HAP-1 (cell line): ENCODE measurements around the gene LRRC4B.
"Not testable (repeated sequence)": the region's sequence is repeated elsewhere in the genome, so short reads cannot be mapped to it uniquely, and the experiment has no call there.

Experiments
- DNase-seq, 2 experiments: peaks; one replicate each; pipeline ENCODE4 v3.0.0-alpha.2; 2016 to 2020; ENCODE audit warnings: low spot score in 2 of 2
- H3K27me3 ChIP-seq: fragments of 250-450 bp; sonication (Bioruptor Pico); 2 replicates; pipeline ENCODE4 v1.5.1; 2020; ENCODE audit warnings: low read depth, mild to moderate bottlenecking, moderate library complexity
- H3K36me3 ChIP-seq: fragments of 250-450 bp; sonication (Bioruptor Pico); replicated peaks from 2 replicates; pipeline ENCODE4 v1.5.1; 2020; ENCODE audit warnings: mild to moderate bottlenecking
- H3K4me1 ChIP-seq: fragments of 250-450 bp; sonication (Bioruptor Pico); 2 replicates; pipeline ENCODE4 v1.5.1; 2020; ENCODE audit warnings: mild to moderate bottlenecking
- H3K4me3 ChIP-seq: fragments of 250-450 bp; sonication (Bioruptor Pico); 2 replicates; pipeline ENCODE4 v1.5.1; 2020; ENCODE audit warnings: mild to moderate bottlenecking, moderate library complexity
- H3K9me3 ChIP-seq: fragments of 250-450 bp; sonication (Bioruptor Pico); 2 replicates; pipeline ENCODE4 v1.5.1; 2020; ENCODE audit warnings: mild to moderate bottlenecking, moderate library complexity
- in situ Hi-C: fragments of 300-500 bp; cut with MboI; formaldehyde crosslinking; loops from 3 replicates; pipeline ENCODE4 v1.14.3; 2020; ENCODE audit warnings: low sequenced_read_pairs, inconsistent platforms, mixed read lengths

Gene LRRC4B

DNA sequence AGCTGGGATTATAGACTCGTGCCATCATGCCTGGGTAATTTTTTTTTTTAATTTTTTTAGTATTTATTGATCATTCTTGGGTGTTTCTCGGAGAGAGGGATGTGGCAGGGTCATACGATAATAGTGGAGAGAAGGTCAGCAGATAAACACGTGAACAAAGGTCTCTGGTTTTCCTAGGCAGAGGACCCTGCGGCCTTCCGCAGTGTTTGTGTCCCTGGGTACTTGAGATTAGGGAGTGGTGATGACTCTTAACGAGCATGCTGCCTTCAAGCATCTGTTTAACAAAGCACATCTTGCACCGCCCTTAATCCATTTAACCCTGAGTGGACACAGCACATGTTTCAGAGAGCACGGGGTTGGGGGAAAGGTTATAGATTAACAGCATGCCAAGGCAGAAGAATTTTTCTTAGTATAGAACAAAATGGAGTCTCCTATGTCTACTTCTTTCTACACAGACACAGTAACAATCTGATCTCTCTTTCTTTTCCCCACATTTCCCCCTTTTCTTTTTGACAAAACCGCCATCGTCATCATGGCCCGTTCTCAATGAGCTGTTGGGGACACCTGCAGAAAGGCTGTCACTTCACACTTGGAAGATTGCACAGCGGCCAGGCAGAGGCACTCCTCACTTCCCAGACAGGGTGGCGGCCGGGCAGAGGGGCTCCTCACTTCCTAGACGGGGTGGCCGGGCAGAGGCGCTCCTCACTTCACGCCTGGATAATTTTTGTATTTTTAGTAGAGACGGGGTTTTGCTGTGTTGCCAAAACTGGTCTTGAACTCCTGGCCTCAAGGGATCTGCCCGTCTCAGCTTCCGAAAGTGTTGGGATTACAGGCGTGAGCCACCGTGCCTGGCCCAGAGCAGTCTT, 13.8 kb upstream of the LRRC4B start:
- H3K4me3 ChIP-seq, H3K27me3 ChIP-seq, DNase-seq, H3K36me3 ChIP-seq, H3K4me1 ChIP-seq, H3K9me3 ChIP-seq, in situ Hi-C loops: not testable (repeated sequence)

DNA sequence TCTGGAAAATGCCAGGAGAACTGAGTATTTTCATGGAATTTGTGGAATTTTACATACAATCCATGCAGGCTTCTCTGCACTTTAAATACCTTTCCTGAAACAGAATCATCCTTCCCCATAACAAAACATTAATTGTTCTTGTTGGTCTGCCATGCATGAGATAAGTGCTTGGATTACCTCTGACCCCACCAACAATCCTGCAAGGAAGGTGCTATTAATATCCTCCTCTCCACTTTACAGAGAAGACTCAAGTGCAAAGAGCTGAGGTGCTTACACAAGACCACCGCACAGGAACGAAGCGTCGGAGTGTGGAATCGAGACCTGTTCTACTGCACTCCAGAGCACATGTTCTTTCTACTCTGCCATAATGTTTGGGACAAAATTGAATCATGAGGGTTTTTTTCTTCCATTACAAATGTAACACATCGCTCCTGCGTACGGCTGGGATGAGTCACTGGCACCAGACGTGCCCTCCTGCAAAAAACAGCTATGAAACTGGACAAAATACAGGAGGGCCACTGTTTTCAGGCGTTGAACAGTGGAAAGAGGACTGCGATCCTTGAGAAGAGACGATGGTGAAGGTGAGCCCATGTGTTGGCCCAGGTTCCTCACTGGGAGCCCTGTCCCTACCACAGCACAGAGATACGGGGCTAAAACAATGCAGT, 12.9 kb upstream of the LRRC4B start:
- H3K27me3 ChIP-seq = no peaks in the 10 kb centered on the region
- no peaks in the 10 kb centered on the region for H3K36me3 ChIP-seq
- no peaks in the 10 kb centered on the region; the same call in 1 of the 2 replicates for H3K4me1 ChIP-seq
- H3K9me3 ChIP-seq = peaks cover 3% of the 10 kb centered on the region; the same call in 1 of the 2 replicates
- in situ Hi-C loops = no loop called here
- peak in 1 of 2 experiments; percentile 24 for DNase-seq
- no peak overlapping the region for H3K4me3 ChIP-seq

DNA sequence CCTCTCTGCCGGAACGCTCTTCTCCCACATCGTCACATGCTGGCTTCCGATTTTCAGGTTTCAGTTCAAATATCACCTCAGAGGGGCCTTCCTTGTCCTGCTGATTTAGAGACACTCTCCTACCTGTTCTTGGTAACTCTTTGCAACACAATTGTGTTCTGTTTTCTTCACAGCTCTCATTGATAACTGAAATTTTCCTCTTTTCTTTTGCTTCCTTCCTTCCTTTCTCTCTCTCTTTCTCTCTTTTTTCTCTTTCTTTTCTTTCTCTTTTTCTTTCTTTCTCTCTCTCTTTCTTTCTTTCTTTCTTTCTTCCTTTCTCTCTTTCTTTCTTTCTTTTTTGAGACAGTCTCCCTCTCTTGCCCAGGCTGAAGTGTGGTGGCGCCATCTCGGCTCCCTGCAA, 12.0 kb upstream of the LRRC4B start:
- peaks cover 3% of the 10 kb centered on the region; the same call in 1 of the 2 replicates for H3K9me3 ChIP-seq
- H3K27me3 ChIP-seq = no peaks in the 10 kb centered on the region
- in situ Hi-C loops = no loop called here
- H3K4me1 ChIP-seq = no peaks in the 10 kb centered on the region; the same call in 1 of the 2 replicates
- H3K4me3 ChIP-seq = no peak overlapping the region
- DNase-seq = no peak
- no peaks in the 10 kb centered on the region for H3K36me3 ChIP-seq

DNA sequence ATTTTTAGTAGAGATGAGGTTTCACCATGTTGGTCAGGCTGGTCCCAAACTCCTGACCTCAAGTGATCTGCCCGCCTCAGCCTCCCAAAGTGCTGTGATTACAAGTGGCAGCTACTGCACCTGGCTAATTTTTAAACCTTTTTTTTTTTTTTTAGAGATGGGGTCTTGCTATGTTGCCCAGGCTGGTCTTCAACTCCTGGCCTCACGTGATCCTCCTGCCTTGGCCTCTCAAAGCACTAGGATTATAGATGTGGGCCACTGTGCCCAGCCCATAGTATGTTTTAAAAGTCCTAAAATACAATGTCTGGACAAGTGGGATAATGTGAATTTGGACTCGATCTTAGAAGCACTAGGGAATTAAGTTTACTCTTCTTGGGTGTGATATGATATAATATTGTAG, 8.5 kb upstream of the LRRC4B start:
- H3K4me1 ChIP-seq, DNase-seq, H3K9me3 ChIP-seq, H3K4me3 ChIP-seq, H3K27me3 ChIP-seq, in situ Hi-C loops, H3K36me3 ChIP-seq: not testable (repeated sequence)

DNA sequence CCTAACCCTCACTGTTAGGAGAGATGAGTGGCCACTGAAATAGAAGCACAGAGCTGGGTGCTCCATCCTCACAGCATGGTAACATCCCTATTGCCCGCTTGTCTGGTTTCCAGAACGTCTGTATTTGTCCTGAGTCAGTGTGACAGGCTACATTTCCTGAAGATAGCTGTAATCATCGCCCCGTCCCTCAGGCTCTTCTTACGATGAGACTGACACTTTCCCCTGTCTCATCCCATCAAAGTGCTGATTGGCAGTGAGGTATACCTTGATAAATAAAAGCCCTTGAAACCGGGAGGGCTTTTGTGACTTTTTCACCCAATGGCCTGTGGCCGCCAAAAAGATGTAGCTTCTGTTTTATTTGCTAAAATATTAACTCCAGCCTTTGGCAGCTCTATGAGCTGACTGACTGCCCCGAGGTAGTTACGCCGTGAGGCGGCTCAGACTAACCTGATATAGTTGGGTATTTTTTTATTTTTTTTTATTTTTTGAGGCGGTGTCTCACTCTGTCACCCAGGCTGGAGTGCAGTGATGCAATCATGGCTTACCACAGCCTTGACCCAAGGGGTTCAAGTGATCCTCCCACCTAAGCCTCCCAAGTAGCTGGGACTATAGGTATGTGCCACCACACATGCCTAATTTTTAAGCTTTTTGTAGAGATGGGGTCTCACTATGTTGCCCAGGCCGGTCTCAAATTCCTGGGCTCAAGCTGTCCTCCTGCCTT, 5.7 kb upstream of the LRRC4B start:
- Histone ChIP-seq H3K36me3 (no peaks in the 10 kb centered on the region), H3K4me3 (no peak overlapping the region), H3K9me3 (no peaks in the 10 kb centered on the region), H3K4me1 (no peaks in the 10 kb centered on the region), H3K27me3 (peaks cover 8% of the 10 kb centered on the region)
- in situ Hi-C loops = no loop called here
- DNase-seq = no peak

DNA sequence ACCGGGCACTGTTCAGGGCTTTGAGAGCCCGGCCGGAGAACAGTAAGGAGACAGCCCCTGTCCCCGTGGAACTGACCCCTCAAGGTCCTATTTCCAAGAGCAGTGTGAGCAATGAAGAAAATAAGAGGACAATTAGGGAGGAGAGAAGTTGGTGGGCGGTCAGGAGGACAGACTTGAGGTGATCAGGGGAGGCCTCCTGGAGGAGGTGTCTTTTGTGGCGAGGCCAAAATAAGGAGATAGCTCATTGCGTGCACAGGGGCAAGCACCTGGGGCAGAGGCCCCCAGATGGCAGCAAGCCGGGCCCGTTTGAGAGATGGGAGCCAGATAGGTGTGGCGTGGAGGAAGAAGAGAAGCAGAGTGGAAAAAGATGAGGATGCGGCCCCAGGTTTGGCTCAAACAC, 2.8 kb upstream of the LRRC4B start:
- no peak for DNase-seq
- no peaks in the 10 kb centered on the region for H3K4me1 ChIP-seq
- in situ Hi-C loops = no loop called here
- H3K27me3 ChIP-seq = peaks cover 20% of the 10 kb centered on the region
- no peaks in the 10 kb centered on the region for H3K9me3 ChIP-seq
- no peaks in the 10 kb centered on the region for H3K36me3 ChIP-seq
- no peak overlapping the region for H3K4me3 ChIP-seq

DNA sequence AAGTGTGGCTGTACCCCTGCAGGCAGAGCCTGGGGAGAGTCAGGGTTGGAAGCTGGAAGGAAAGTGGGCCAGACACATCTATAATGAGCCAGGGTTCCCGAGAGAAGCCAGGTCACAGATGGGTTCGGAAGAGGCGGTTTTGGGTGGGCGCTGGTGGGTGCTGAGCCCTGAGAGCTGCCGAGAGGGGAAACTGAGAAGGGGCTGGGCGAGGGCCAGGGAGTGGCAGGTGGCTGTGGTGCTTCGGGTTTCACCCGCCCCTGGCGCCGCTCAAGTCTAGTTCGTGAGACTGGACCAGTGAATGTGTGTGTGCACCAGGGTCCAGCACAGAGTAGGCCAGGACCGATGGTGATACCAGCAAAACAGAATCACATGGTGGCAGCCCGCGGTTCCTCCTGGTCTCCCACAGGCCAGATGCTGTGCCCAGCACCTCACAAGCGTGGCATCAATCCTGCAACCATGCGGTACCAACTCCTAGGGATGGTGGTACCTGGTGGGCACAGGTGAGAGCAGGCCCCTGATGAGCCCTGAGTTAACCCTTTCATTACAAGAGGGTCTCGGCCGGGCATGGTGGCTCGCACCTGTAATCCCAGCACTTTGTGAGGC, 1.8 kb upstream of the LRRC4B start:
- peaks cover 30% of the 10 kb centered on the region for H3K27me3 ChIP-seq
- no peaks in the 10 kb centered on the region for H3K36me3 ChIP-seq
- H3K4me1 ChIP-seq = no peaks in the 10 kb centered on the region
- in situ Hi-C loops = no loop called here
- no peak overlapping the region for H3K4me3 ChIP-seq
- DNase-seq = no peak
- H3K9me3 ChIP-seq = no peaks in the 10 kb centered on the region

DNA sequence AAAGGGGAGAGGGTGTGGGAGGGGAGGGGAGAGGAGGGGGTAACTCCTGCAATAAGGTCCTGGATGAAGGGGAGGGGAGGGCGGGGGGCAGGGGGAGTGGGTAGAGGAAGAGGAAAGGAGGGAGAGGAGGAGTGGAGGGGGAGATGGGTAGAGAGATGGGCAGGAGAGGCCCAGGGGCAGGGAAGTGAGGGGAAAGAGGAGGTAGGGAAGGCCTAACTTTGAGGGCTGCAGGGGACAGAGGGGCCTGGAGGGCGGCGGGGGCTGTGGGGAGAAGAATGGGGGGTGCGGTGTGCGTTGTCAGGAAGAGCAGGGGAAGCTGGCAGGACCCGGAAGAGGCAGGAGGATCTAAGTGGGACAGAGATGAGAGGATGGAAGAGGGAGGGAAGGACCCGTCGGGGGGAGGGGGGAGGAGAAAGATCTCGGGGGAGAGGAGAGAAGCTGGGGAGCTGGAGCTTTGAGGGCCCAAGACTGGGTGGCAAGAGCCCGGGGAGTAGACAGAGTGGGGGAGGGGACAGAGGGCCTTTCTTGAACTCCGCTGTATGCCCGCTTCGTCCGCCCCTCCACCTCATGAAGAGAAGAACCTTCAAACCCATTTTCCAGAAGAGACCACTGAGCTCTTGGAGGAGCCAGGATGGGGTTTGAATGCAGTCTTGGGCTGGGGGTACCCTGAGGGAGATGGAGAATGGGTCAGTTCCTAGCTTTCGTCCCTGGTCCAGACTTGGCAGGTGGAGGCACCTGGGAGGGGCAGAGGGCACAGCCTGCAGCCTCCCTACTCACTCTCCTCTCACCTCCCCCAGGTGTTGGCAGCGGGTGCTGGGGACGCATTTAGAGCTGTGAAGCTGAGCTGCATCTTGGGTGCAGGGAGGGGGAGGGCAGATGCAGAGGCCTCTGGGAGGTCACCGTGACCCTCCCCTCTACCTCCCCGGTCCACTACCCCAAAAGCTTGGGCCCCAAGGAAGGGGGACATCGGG, 778 bp upstream of the LRRC4B start:
- peaks cover 40% of the 10 kb centered on the region for H3K27me3 ChIP-seq
- no peaks in the 10 kb centered on the region for H3K9me3 ChIP-seq
- no peaks in the 10 kb centered on the region for H3K36me3 ChIP-seq
- DNase-seq = no peak
- H3K4me1 ChIP-seq = no peaks in the 10 kb centered on the region
- in situ Hi-C loops = no loop called here
- no peak overlapping the region for H3K4me3 ChIP-seq

DNA sequence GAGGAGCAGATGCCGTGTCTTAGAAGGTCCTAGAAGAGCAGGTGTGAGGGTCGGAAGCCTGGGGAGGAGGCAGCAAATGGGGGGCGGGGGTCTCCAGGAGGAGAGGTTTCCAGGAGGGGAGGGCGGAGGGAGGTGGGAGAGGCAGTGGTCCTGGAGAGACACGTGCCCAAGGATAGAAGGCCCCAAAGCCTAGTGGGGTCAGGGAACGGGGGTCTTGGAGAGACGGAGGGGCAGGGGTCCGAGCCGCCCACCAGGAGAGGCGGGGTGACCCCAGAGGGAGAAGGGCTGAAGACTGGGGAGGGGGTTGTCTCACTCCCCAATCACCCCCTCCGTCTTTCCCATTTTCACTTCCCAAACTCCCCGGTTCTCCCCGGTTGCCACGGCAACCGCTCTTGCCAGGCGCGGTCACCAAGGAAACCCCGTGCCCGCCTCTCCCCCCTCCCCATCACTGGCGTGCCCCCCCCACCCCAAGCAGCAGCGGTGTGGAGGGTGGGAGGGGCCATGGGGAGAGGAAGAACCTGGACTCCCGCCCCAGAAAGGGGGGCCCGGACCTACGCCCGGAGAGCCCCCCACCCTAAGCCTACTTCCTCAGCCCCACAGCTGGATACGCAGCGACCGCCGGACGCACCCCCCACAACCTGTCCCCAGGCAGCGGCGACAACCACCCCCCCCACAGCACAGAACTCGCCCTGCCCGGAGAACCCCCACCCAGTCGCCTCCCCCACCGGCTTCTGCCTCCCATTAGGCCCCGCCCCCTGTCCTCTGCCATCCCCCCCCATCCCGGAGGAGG, 988 bp downstream of the LRRC4B start:
- DNase-seq = no peak
- Histone ChIP-seq H3K27me3 (peaks cover 53% of the 10 kb centered on the region), H3K9me3 (no peaks in the 10 kb centered on the region), H3K36me3 (no peaks in the 10 kb centered on the region), H3K4me1 (no peaks in the 10 kb centered on the region), H3K4me3 (no peak overlapping the region)
- in situ Hi-C loops = no loop called here

DNA sequence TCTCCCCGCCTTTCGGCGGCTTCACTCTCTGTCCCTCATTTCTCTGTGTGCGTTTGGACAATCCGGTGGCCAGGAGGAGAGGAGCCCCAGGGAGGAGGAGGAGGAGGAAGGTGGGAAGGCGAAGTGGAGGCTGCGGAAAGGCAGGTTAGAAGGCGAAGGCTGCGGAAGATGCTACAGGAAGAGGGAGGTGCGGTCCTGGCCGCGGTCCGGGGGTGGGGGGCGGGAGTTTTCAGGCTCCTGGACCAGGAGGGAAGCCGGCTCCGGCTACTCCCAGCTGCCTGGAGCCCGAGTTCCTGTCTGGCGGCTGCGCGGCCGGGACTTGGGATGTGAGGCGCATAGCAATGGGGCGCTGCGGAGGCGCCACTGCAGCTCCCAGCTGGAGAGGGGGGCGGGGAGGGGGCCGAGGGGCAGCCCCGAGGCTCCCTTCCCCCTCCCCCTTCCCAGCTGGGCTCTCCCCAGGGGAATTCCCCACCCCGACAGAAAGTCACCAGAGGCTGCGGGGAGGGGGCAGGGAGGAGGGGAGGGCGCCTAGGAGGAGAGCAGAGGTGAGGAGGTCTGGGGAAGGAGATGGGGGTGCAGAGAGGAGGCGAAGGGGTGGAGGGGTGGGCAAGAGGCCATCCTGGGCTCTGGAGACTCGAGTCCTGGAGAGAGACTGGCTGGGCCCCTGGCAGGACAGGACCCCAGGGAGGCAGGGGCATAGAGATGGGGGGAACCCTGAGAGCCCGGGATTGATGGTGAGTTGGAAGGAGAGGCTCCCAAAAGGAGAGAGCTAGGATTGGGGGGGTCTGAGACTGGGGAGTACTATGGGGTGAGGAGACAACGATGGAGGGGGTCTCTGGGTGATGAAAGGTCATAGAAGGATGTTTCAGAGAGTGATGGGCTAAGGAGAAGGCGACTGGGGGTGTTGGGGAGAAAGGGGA, 2.0 kb downstream of the LRRC4B start:
- no peak overlapping the region for H3K4me3 ChIP-seq
- H3K9me3 ChIP-seq = no peaks in the 10 kb centered on the region
- in situ Hi-C loops = no loop called here
- no peaks in the 10 kb centered on the region for H3K36me3 ChIP-seq
- no peak for DNase-seq
- H3K4me1 ChIP-seq = no peaks in the 10 kb centered on the region
- peaks cover 54% of the 10 kb centered on the region for H3K27me3 ChIP-seq

DNA sequence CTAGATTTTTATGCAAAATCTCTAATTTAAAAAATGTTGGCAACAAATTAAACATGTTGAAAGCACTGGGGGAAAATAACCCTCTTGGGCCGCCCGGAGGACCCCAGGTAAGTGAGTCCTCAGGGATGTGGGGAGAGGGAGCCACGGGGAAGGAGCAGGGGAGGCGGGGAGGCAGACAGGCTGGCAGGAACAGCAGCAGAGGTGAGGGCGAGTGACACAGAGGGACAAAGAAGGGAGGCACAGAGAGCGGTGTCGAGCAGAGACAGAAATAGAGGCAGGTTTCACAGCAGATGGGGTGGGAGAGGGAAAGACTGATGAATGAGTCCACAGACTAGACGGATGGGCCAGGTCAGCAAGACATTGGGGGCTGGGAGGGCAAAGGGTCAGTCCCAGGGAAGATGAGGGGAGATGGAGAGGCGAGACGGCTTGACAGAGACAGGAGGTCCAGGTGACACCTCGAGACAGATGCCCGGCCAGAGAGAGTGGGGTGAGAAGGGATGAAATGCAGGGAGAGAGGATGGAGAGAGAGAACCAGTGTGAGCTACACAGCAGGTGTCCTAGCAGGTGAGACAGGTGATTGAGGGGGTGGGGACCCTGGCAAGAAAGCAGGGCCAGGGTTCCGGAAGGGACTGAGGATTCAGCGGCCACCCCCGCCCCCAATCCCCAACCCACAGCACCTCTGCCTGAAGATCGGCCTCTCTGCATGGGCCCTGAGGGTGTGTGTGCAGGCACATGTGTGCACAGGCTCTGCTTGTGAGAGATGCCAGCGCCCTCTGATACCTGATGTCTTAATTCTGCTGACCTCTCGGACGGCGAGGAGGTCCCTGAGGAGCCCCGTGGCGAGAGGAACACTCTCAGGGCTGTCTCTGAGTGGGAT, 3.8 kb downstream of the LRRC4B start:
- H3K4me1 ChIP-seq = no peaks in the 10 kb centered on the region
- no peaks in the 10 kb centered on the region for H3K9me3 ChIP-seq
- no peaks in the 10 kb centered on the region for H3K36me3 ChIP-seq
- no peak overlapping the region for H3K4me3 ChIP-seq
- peaks cover 57% of the 10 kb centered on the region for H3K27me3 ChIP-seq
- no peak for DNase-seq
- in situ Hi-C loops = no loop called here
